ENCODE results near the gene ELF4.

GRCh38 chrX:130086447-130087206 lies 23.7 kb downstream of the ELF4 start:
- no peak for TF ChIP-seq CTCF (conservative IDR thresholded peaks at IDR 0.05; ENCODE audit: low read depth, low read length)
- TF ChIP-seq EZH2 (IDR thresholded peaks at IDR 0.05; ENCODE audit: borderline replicate concordance, low read depth, low read length, poor library complexity, severe bottlenecking) = no peak
